ENCODE data around the gene LRCH1.

Gene LRCH1

DNA sequence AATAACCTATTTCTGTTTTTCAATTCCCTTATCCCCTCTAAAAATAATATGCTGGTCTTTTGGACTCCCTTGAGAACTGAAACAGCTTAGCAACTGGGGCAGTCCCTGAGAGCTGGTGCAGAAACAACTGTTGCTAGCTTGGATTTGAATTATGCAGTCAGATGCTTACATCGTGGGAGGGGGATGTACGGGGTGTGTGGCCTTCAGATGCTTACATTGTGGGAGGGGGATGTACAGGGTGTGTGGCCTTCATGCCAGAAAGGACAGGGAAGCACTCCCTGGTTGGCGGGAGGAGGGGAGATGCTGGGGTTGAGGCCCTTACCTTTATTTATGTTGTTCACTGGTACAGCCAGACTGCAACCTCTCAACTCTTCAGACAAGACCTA lies 25.6 kb downstream of the LRCH1 start:
- ChIA-PET CTCF (no interaction called here), POLR2A (interaction anchor here (0.6 kb wide), 1 partner anchor 1582 kb away, joined by 3 read pairs; no protein-coding TSS in a partner anchor)
- TF ChIP-seq ARNT (IDR thresholded peaks at IDR 0.05) (no peak), FOXK2 (IDR thresholded peaks at IDR 0.05) (no peak), ZNF384 (IDR thresholded peaks at IDR 0.05) (no peak), BHLHE40 (IDR thresholded peaks at IDR 0.05; ENCODE audit: borderline replicate concordance) (no peak), SP1 (IDR thresholded peaks at IDR 0.05) (no peak), CTBP1 (IDR thresholded peaks at IDR 0.05; ENCODE audit: borderline replicate concordance) (no peak), L3MBTL2 (conservative IDR thresholded peaks at IDR 0.05) (no peak), SUZ12 (IDR thresholded peaks at IDR 0.05) (no peak), NFRKB (IDR thresholded peaks at IDR 0.05) (no peak), HDGF (IDR thresholded peaks at IDR 0.05; ENCODE audit: borderline replicate concordance) (no peak), TARDBP (IDR thresholded peaks at IDR 0.05) (no peak), FOXA1 (IDR thresholded peaks at IDR 0.05) (no peak), ELF4 (IDR thresholded peaks at IDR 0.05) (no peak)
- TF ChIP-seq, protein P1, sequence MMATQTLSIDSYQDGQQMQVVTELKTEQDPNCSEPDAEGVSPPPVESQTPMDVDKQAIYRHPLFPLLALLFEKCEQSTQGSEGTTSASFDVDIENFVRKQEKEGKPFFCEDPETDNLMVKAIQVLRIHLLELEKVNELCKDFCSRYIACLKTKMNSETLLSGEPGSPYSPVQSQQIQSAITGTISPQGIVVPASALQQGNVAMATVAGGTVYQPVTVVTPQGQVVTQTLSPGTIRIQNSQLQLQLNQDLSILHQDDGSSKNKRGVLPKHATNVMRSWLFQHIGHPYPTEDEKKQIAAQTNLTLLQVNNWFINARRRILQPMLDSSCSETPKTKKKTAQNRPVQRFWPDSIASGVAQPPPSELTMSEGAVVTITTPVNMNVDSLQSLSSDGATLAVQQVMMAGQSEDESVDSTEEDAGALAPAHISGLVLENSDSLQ (IDR thresholded peaks at IDR 0.05), result no peak
- DNase-seq (ENCODE audit: extremely low spot score), result no peak

DNA sequence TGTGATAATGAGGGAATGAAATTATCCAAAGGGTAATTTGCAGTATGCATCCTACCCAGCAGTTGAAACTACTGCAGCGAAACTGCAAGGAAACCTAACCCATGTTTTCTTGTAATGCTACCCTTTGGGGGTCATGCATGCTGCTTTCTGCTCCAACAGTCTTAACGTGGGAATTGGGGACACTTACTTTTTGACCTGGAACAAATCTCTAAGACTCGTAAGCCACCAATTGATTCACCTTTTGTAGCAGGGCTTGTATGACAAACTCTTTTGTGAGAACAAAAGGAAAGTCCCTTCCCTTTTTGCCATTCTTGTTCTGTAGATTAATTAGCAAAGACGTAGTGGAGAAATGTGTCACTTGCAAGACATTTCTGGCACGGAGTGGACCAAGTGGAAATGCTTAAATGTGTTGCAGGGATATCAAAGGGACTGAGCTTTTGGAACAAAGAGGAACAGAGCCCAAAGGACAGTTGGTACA lies 27.4 kb downstream of the LRCH1 start:
- ChIA-PET POLR2A (no interaction called here), CTCF (no interaction called here)
- TF ChIP-seq SUZ12 (IDR thresholded peaks at IDR 0.05) (no peak), TARDBP (IDR thresholded peaks at IDR 0.05) (no peak), ELF4 (IDR thresholded peaks at IDR 0.05) (no peak), NFRKB (IDR thresholded peaks at IDR 0.05) (no peak), CTBP1 (IDR thresholded peaks at IDR 0.05; ENCODE audit: borderline replicate concordance) (no peak), LEF1 (IDR thresholded peaks at IDR 0.05; ENCODE audit: borderline replicate concordance) (no peak), ARNT (IDR thresholded peaks at IDR 0.05) (no peak), SP1 (IDR thresholded peaks at IDR 0.05) (no peak), ZNF384 (IDR thresholded peaks at IDR 0.05) (no peak), FOXA1 (IDR thresholded peaks at IDR 0.05) (no peak), FOXK2 (IDR thresholded peaks at IDR 0.05) (no peak), HDGF (IDR thresholded peaks at IDR 0.05; ENCODE audit: borderline replicate concordance) (no peak), FOXM1 (IDR thresholded peaks at IDR 0.05; ENCODE audit: borderline replicate concordance) (no peak), BHLHE40 (IDR thresholded peaks at IDR 0.05; ENCODE audit: borderline replicate concordance) (no peak), L3MBTL2 (conservative IDR thresholded peaks at IDR 0.05) (no peak)
- TF ChIP-seq, protein P1 (IDR thresholded peaks at IDR 0.05), result no peak

DNA sequence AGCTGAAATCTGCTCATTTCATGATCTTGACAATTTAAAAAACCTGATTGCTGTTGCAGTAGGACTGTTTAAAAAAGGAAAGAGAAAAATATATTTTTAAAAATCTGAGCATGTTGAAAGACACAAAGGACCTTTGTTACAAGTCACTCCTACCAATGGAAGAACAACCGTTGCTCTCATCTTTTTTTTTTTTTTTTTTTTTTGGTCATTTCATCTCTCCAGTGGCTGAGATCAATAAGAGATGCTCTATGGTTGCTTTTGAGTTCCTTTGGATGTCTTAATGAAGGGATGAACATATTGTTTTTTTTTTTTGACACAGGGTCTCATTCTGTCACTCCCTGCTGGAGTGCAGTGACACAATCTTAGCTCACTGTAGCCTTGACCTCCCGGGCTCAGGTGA lies 29.2 kb downstream of the LRCH1 start:
- CTCF ChIA-PET, result no interaction called here

More for the DNA sequence above, 27.4 kb downstream of the LRCH1 start:
- no peak for DNase-seq (ENCODE audit: extremely low spot score)

DNA sequence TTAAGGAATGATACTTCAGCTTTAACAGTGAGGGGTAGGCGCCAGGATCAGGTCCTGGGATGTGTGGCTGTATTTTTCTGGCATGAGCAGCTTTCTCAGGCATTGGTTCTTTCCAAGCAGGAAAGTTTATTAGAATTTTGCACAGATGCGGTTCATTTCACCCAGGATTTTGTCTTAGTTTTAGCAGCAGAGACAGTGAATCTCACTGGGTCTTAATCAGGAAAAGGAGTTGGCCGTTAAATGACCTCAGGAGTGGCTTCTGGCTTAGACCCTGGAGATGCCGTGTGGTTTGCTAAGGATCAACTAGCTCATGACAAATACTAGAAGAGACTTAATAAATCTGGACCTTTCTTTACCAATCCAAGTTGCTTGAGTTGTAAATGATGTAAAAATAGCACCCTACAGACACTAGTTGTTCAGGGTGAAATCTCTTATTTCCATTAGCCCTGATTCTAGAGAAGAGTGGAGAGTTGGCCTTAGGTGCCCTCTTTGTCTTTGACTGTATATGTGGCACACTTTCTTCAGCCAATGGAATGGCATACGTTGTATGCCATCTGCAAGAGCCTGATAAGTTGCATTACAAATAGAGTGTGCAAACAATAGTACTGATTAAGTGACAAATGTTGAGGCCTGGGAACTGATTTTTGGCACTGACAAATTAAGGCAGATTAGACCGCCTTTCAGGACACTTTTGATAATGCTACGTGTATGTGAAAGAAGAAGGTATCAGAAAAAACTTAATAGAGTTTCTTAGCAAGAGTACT lies 34.0 kb downstream of the LRCH1 start:
- no peak for DNase-seq (ENCODE audit: extremely low spot score)
- POLR2A ChIA-PET, result no interaction called here
- CTCF ChIA-PET, result interaction anchor here (0.5 kb wide), 1 partner anchor 20 kb away, joined by 3 read pairs; no protein-coding TSS in a partner anchor
- TF ChIP-seq SUZ12 (IDR thresholded peaks at IDR 0.05) (no peak), NFRKB (IDR thresholded peaks at IDR 0.05) (no peak), SP1 (IDR thresholded peaks at IDR 0.05) (no peak), BHLHE40 (IDR thresholded peaks at IDR 0.05; ENCODE audit: borderline replicate concordance) (no peak), ELF4 (IDR thresholded peaks at IDR 0.05) (no peak), L3MBTL2 (conservative IDR thresholded peaks at IDR 0.05) (no peak), FOXK2 (IDR thresholded peaks at IDR 0.05) (no peak), TARDBP (IDR thresholded peaks at IDR 0.05) (no peak), ZNF384 (IDR thresholded peaks at IDR 0.05) (no peak), CTBP1 (IDR thresholded peaks at IDR 0.05; ENCODE audit: borderline replicate concordance) (no peak), HDGF (IDR thresholded peaks at IDR 0.05; ENCODE audit: borderline replicate concordance) (no peak), ARNT (IDR thresholded peaks at IDR 0.05) (no peak), LEF1 (IDR thresholded peaks at IDR 0.05; ENCODE audit: borderline replicate concordance) (no peak)
- TF ChIP-seq, protein P1 (IDR thresholded peaks at IDR 0.05), result no peak

More for the DNA sequence above, 29.2 kb downstream of the LRCH1 start:
- no peak for DNase-seq (ENCODE audit: extremely low spot score)
- TF ChIP-seq SUZ12 (IDR thresholded peaks at IDR 0.05) (no peak), L3MBTL2 (conservative IDR thresholded peaks at IDR 0.05) (no peak), ARNT (IDR thresholded peaks at IDR 0.05) (no peak), FOXK2 (IDR thresholded peaks at IDR 0.05) (no peak), HDGF (IDR thresholded peaks at IDR 0.05; ENCODE audit: borderline replicate concordance) (no peak), CTBP1 (IDR thresholded peaks at IDR 0.05; ENCODE audit: borderline replicate concordance) (no peak)
- POLR2A ChIA-PET, result no interaction called here

DNA sequence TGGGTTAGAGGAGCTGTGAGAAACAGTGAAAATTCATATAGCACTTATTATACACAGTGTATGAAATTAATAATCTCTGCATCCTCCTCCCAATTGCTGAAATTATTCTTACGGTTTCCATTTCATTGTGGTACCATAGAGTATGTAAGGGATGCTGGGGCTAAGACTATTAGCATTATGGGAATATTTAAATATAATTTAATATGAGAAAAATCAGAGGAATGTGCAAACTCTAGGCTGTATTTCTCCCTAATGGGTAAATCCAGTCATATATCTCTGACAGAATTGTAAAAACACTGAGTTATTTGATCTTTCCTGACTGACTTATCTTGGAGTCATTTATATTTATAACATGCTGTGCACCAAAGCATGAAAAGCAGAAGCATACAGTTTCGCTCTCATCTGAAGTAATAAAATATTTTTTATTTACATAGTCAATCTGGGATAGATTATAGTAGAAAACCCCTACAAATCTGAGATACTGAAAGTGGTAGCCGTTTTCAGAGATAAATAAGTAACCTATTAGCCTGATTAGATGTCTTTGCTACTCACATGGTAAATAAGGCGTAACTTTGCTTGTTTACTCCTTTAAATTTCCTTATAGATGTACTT lies 34.9 kb downstream of the LRCH1 start:
- ChIA-PET POLR2A (no interaction called here), CTCF (no interaction called here)
- TF ChIP-seq CTBP1 (IDR thresholded peaks at IDR 0.05; ENCODE audit: borderline replicate concordance) (no peak), ARNT (IDR thresholded peaks at IDR 0.05) (no peak), TARDBP (IDR thresholded peaks at IDR 0.05) (no peak), L3MBTL2 (conservative IDR thresholded peaks at IDR 0.05) (no peak)
- TF ChIP-seq, protein P1 (IDR thresholded peaks at IDR 0.05), result peak; percentile 59
- no peak for DNase-seq (ENCODE audit: extremely low spot score)

Data from HEK293T (cell line).